HCT116 (cell line): ENCODE data around the gene ASAP2. TPM values are rescaled to one million over a fixed set of nuclear protein-coding genes. Genes with fewer than 3 reads are reported as not detected.

Experiments used
- ATAC-seq: fragments of 200-7000 bp; cut with Tn5 transposase; 2 replicates; pipeline ENCODE4 v1.9.1; 2020; ENCODE audit warnings: mild to moderate bottlenecking, moderate library complexity
- BruUV-seq: library from RNA; stranded (reverse); fragments of 400-500 nt; replicated peaks from 2 replicates; lab custom pipeline; 2021; lab: Mats Ljungman, UMichigan
- CTCF ChIA-PET: fragments of 300-600 bp; sonication (Branson Sonifier 250); formaldehyde crosslinking; loops from one replicate; lab custom pipeline; 2021; ENCODE audit warnings: antibody characterized with exemption; lab: Charles Lee
- POLR2A ChIA-PET: fragments of 300-600, 350-600 bp; sonication (Branson Sonifier 250); formaldehyde crosslinking; loops from one replicate; lab custom pipeline; 2021; ENCODE audit warnings: antibody characterized with exemption; lab: Charles Lee
- RAD21 ChIA-PET, 2 experiments: fragments of 300-600 bp; sonication (Branson Sonifier 250); formaldehyde crosslinking; loops; one replicate each; lab custom pipeline; 2023; ENCODE audit warnings: low total read pairs in 2 of 2; ENCODE audit not compliant: uncharacterized antibody in 2 of 2, unreplicated experiment in 2 of 2, low non-redundant PET in 1 of 2; lab: Charles Lee
- DNase-seq: peaks from one replicate; pipeline ENCODE4 v3.0.0-alpha.2; 2010; ENCODE audit warnings: low read depth, low spot score
- H2AFZ ChIP-seq: fragments of 200-600 bp; shearing (Covaris generic), sonication (generic); 2 replicates; pipeline ENCODE4 v1.6.1; 2017; ENCODE audit warnings: low read depth, mixed run types, mixed read lengths, antibody characterized with exemption, low read length; ENCODE audit not compliant: poor library complexity, severe bottlenecking
- H3K27ac ChIP-seq: 2 replicates; pipeline ENCODE4 v1.5.1; 2012; ENCODE audit warnings: low read depth, low read length
- H3K27me3 ChIP-seq: fragments of 200-600 bp; sonication (generic); 2 replicates; pipeline ENCODE4 v1.6.1; 2016; ENCODE audit warnings: mixed run types, low read length, mixed read lengths; ENCODE audit not compliant: insufficient read depth
- H3K36me3 ChIP-seq, 2 experiments: fragments of 200-500 bp in 1 of 2; fragments of 200-600 bp in 1 of 2; sonication (Bioruptor generic) in 1 of 2; sonication (generic) in 1 of 2; 2 replicates each; pipeline versions ENCODE4 v1.5.1 to v1.6.1; 2014 to 2016; ENCODE audit warnings: low read length in 2 of 2, inconsistent platforms in 1 of 2, mixed read lengths in 1 of 2, mixed run types in 1 of 2; ENCODE audit not compliant: insufficient read depth in 2 of 2, control insufficient read depth in 1 of 2
- H3K4me1 ChIP-seq, 2 experiments: fragments of 200-600 bp in 1 of 2; sonication (generic) in 1 of 2; 2 replicates each; pipeline versions ENCODE4 v1.5.1 to v1.6.1; 2012 to 2017; ENCODE audit warnings: low read length in 2 of 2, inconsistent platforms in 1 of 2, mild to moderate bottlenecking in 1 of 2, mixed read lengths in 1 of 2, mixed run types in 1 of 2, moderate library complexity in 1 of 2; ENCODE audit not compliant: insufficient read depth in 2 of 2, control insufficient read depth in 1 of 2
- H3K4me2 ChIP-seq: fragments of 200-600 bp; sonication (generic); 2 replicates; pipeline ENCODE4 v1.6.1; 2017; ENCODE audit warnings: mixed run types, low read length, mixed read lengths
- H3K4me3 ChIP-seq, 2 experiments: fragments of 200-600 bp in 1 of 2; sonication (generic) in 1 of 2; replicated peaks in 1 of 2; 2 replicates each; pipeline ENCODE4 v1.5.1; 2011 to 2016; ENCODE audit warnings: low read length in 2 of 2, control low read depth in 1 of 2, low read depth in 1 of 2, mild to moderate bottlenecking in 1 of 2, mixed read lengths in 1 of 2, mixed run types in 1 of 2
- H3K79me2 ChIP-seq: fragments of 200-600 bp; sonication (generic); 2 replicates; pipeline ENCODE4 v1.6.1; 2017; ENCODE audit warnings: mild to moderate bottlenecking, mixed run types, low read length, moderate library complexity, mixed read lengths; ENCODE audit not compliant: insufficient read depth
- H3K9ac ChIP-seq: fragments of 200-600 bp; sonication (generic); 2 replicates; pipeline ENCODE4 v1.6.1; 2016; ENCODE audit warnings: low read length, mixed read lengths
- H3K9me2 ChIP-seq: fragments of 200-600 bp; sonication (generic), shearing (Covaris generic); 2 replicates; pipeline ENCODE4 v1.6.1; 2017; ENCODE audit warnings: mixed run types, mild to moderate bottlenecking, moderate library complexity; ENCODE audit not compliant: insufficient read depth
- H3K9me3 ChIP-seq, 2 experiments: fragments of 200-500 bp in 1 of 2; fragments of 200-600 bp in 1 of 2; sonication (Bioruptor generic) in 1 of 2; sonication (generic) in 1 of 2; 2 replicates each; pipeline ENCODE4 v1.6.1; 2014 to 2017; ENCODE audit warnings: low read length in 2 of 2, mixed read lengths in 2 of 2, inconsistent platforms in 1 of 2, low read depth in 1 of 2, mild to moderate bottlenecking in 1 of 2, mixed run types in 1 of 2, moderate library complexity in 1 of 2; ENCODE audit not compliant: control insufficient read depth in 1 of 2, insufficient read depth in 1 of 2
- H4K20me1 ChIP-seq: fragments of 200-600 bp; sonication (generic), shearing (Covaris generic); 2 replicates; pipeline ENCODE4 v1.6.1; 2017; ENCODE audit warnings: mixed run types, mild to moderate bottlenecking, moderate library complexity; ENCODE audit not compliant: insufficient read depth
- CBX3 ChIP-seq: IDR thresholded peaks from 2 replicates; pipeline ENCODE4 v1.6.1; 2012; ENCODE audit warnings: low read depth
- CEBPB ChIP-seq: IDR thresholded peaks from 2 replicates; pipeline ENCODE4 v1.6.1; 2012; ENCODE audit warnings: low read depth
- CTCF ChIP-seq, 3 experiments: fragments of 200-600 bp in 1 of 3; sonication (generic) in 1 of 3; IDR thresholded peaks in 2 of 3; conservative IDR thresholded peaks in 1 of 3; 2 replicates each; pipeline ENCODE4 v1.5.1; 2012 to 2017; ENCODE audit warnings: low read depth in 2 of 3, low read length in 2 of 3, antibody characterized with exemption in 1 of 3, borderline replicate concordance in 1 of 3, control low read depth in 1 of 3, mild to moderate bottlenecking in 1 of 3, mixed read lengths in 1 of 3, mixed run types in 1 of 3, moderate library complexity in 1 of 3; ENCODE audit not compliant: insufficient read depth in 1 of 3
- EGR1 ChIP-seq: IDR thresholded peaks from 2 replicates; pipeline ENCODE4 v1.6.1; 2012; ENCODE audit warnings: low read depth
- ELF1 ChIP-seq: IDR thresholded peaks from 2 replicates; pipeline ENCODE4 v1.6.1; 2012; ENCODE audit warnings: low read depth, borderline replicate concordance
- EZH2 ChIP-seq: fragments of 200-600 bp; sonication (generic); IDR thresholded peaks from 2 replicates; pipeline ENCODE4 v1.6.1; 2017; ENCODE audit warnings: antibody characterized with exemption, mixed run types
- FOSL1 ChIP-seq: IDR thresholded peaks from 2 replicates; pipeline ENCODE4 v1.6.1; 2012; ENCODE audit warnings: low read depth
- JUND ChIP-seq: IDR thresholded peaks from 2 replicates; pipeline ENCODE4 v1.6.1; 2012
- MAX ChIP-seq: IDR thresholded peaks from 2 replicates; pipeline ENCODE4 v1.6.1; 2012
- POLR2A ChIP-seq: IDR thresholded peaks from 2 replicates; pipeline ENCODE4 v1.7.0; 2011; ENCODE audit warnings: borderline replicate concordance; ENCODE audit not compliant: insufficient read depth, insufficient read length; ENCODE audit errors: extremely low read depth
- POLR2AphosphoS5 ChIP-seq: IDR thresholded peaks from 2 replicates; pipeline ENCODE4 v1.6.1; 2011; ENCODE audit warnings: mild to moderate bottlenecking, low read depth, low read length, moderate library complexity
- RAD21 ChIP-seq: IDR thresholded peaks from 2 replicates; pipeline ENCODE4 v1.6.1; 2012; ENCODE audit warnings: low read depth, mild to moderate bottlenecking
- SIN3A ChIP-seq: IDR thresholded peaks from 2 replicates; pipeline ENCODE4 v1.6.1; 2012; ENCODE audit warnings: low read depth
- SP1 ChIP-seq: IDR thresholded peaks from 2 replicates; pipeline ENCODE4 v1.6.1; 2012; ENCODE audit warnings: low read depth
- SRF ChIP-seq: IDR thresholded peaks from 2 replicates; pipeline ENCODE4 v1.6.1; 2012; ENCODE audit warnings: low read depth
- TCF7L2 ChIP-seq: IDR thresholded peaks from 2 replicates; pipeline ENCODE4 v1.7.0; 2011; ENCODE audit warnings: borderline replicate concordance, inconsistent platforms; ENCODE audit not compliant: insufficient read depth, insufficient read length; ENCODE audit errors: extremely low read depth
- YY1 ChIP-seq: IDR thresholded peaks from 2 replicates; pipeline ENCODE4 v1.6.1; 2011; ENCODE audit warnings: low read length, low read depth, moderate library complexity, mild to moderate bottlenecking; ENCODE audit not compliant: insufficient replicate concordance; ENCODE audit errors: extremely low read depth
- ZFX ChIP-seq: fragments of 450-650 bp; IDR thresholded peaks from 2 replicates; pipeline ENCODE4 v1.6.1; 2017
- ZNF274 ChIP-seq: fragments of 200-500 bp; sonication (Bioruptor generic); IDR thresholded peaks from 2 replicates; pipeline ENCODE4 v1.6.1; 2014; ENCODE audit warnings: mild to moderate bottlenecking, low read depth, low read length, inconsistent platforms
- intact Hi-C: fragments of 100-400 bp; cut with micrococcal nuclease; formaldehyde crosslinking; loops from 2 replicates; pipeline ENCODE4 v1.10.0; 2022
- total RNA-seq: library from RNA; stranded (reverse); gene quantifications from one replicate; pipeline ENCODE4 v1.2.1, GENCODE V29; 2021; ENCODE audit not compliant: unreplicated experiment

Gene ASAP2
- total RNA-seq, 1 experiment from 2014 or later, result 16.5 TPM

GRCh38 chr2:9276074-9276473, 69.5 kb downstream of the ASAP2 start:
- ATAC-seq (peak; percentile 64), DNase-seq (no peak)
- H3K79me2 ChIP-seq, result peaks cover 3% of the 10 kb centered on the region
- POLR2A ChIA-PET, result interaction anchor here (1.2 kb wide), 1 partner anchor 11 kb away, joined by 3 read pairs; no protein-coding TSS in a partner anchor
- no peak overlapping the region for H3K4me2 ChIP-seq
- H3K27ac ChIP-seq, result no peak overlapping the region
- H3K9ac ChIP-seq, result no peak overlapping the region
- H3K36me3 ChIP-seq, result no peaks in the 10 kb centered on the region
- CTCF ChIA-PET, result interaction anchor here (0.5 kb wide), 1 partner anchor 215 kb away, joined by 3 read pairs; no protein-coding TSS in a partner anchor
- RAD21 ChIA-PET, result no interaction called here
- no peaks in the 10 kb centered on the region for H4K20me1 ChIP-seq
- H3K4me3 ChIP-seq, result no peak overlapping the region
- no peak overlapping the region for H2AFZ ChIP-seq
- H3K27me3 ChIP-seq, result no peaks in the 10 kb centered on the region
- H3K9me3 ChIP-seq, result 0 out of 4 replicates have a peak, but pooled peaks cover 0 to 4% of the 10 kb centered on the region in 2 experiments
- no peaks in the 10 kb centered on the region for H3K9me2 ChIP-seq
- TF ChIP-seq JUND (no peak), MAX (no peak), ELF1 (no peak), TCF7L2 (no peak), ZFX (no peak), SRF (no peak)
- peaks cover 0 to 24% of the 10 kb centered on the region in 2 experiments; a peak in 2 of 4 replicates for H3K4me1 ChIP-seq
- BruUV-seq, result no TSS peak
- intact Hi-C loops, result no loop called here

- DNase-seq (no peak), ATAC-seq (no peak)
- ChIA-PET RAD21 (no interaction called here), POLR2A (interaction anchor here (1.2 kb wide), 1 partner anchor 10 kb away, joined by 3 read pairs; no protein-coding TSS in a partner anchor), CTCF (no interaction called here)
- intact Hi-C loops, result no loop called here
- H3K79me2 ChIP-seq, result peaks cover 3% of the 10 kb centered on the region
- no peaks in the 10 kb centered on the region for H3K27me3 ChIP-seq
- H3K4me1 ChIP-seq, result peaks cover 0 to 24% of the 10 kb centered on the region in 2 experiments; a peak in 2 of 4 replicates
- H3K36me3 ChIP-seq, result no peaks in the 10 kb centered on the region
- H3K9me2 ChIP-seq, result no peaks in the 10 kb centered on the region
- BruUV-seq, result no TSS peak
- no peaks in the 10 kb centered on the region for H4K20me1 ChIP-seq
- no peak overlapping the region for H3K4me2 ChIP-seq
- no peak overlapping the region for H3K4me3 ChIP-seq
- H2AFZ ChIP-seq, result no peak overlapping the region
- 0 out of 4 replicates have a peak, but pooled peaks cover 0 to 4% of the 10 kb centered on the region in 2 experiments for H3K9me3 ChIP-seq
- no peak overlapping the region for H3K27ac ChIP-seq
- H3K9ac ChIP-seq, result no peak overlapping the region
- TF ChIP-seq EGR1 (no peak), FOSL1 (no peak), SRF (no peak), CEBPB (no peak), YY1 (no peak), CBX3 (no peak), JUND (no peak), TCF7L2 (no peak), ZNF274 (no peak), ELF1 (no peak), POLR2A (no peak), SP1 (no peak), RAD21 (no peak), MAX (no peak), POLR2AphosphoS5 (no peak), EZH2 (no peak), SIN3A (no peak), CTCF (IDR thresholded peaks at IDR 0.05 in 2 of 3, conservative IDR thresholded peaks at IDR 0.05 in 1 of 3; ENCODE audit: borderline replicate concordance in 1 of 3, insufficient read depth in 1 of 3, low read depth in 2 of 3, low read length in 2 of 3) (no peak), ZFX (no peak)
Measured at GRCh38 chr2:9276901-9277451, 70.4 kb downstream of the ASAP2 start.
